Natural killer cell (primary cell): ENCODE results near the gene OPN1MW2. TPM values are rescaled to one million over a fixed set of nuclear protein-coding genes. Genes with fewer than 3 reads are reported as not detected.
A peak's percentile ranks its signal among the peaks of the same experiment; 100 is the strongest.
"Not testable (repeated sequence)": the region's sequence is repeated elsewhere in the genome, so short reads cannot be mapped to it uniquely, and the experiment has no call there.

Experiments
- ATAC-seq, 3 donors: fragments of 150-1000 bp in 2 of 3; fragments of 200-7000 bp in 1 of 3; cut with Tn5 transposase; 1 replicate in 1 of 3; 2 replicates in 2 of 3; pipeline ENCODE4 v1.10.0; 2021; ENCODE audit warnings: mild to moderate bottlenecking in 2 of 3, moderate library complexity in 2 of 3
- DNase-seq, 2 donors: peaks; one replicate each; pipeline versions ENCODE4 v3.0.0 to v3.0.0-alpha.2; 2013 to 2021; ENCODE audit warnings: mixed read lengths in 1 of 2
- H3K27ac ChIP-seq: one replicate; pipeline ENCODE4 v1.5.1; 2013; ENCODE audit warnings: mild to moderate bottlenecking, low read length
- H3K27me3 ChIP-seq: one replicate; pipeline ENCODE4 v1.6.1; 2013; ENCODE audit warnings: low read length; ENCODE audit not compliant: control insufficient read depth, insufficient read depth
- H3K36me3 ChIP-seq: one replicate; pipeline ENCODE4 v1.6.1; 2013; ENCODE audit warnings: low read length; ENCODE audit not compliant: control insufficient read depth, insufficient read depth
- H3K4me1 ChIP-seq: one replicate; pipeline ENCODE4 v1.6.1; 2013; ENCODE audit warnings: low read length; ENCODE audit not compliant: control insufficient read depth, insufficient read depth
- H3K4me3 ChIP-seq: one replicate; pipeline ENCODE4 v1.5.1; 2013; ENCODE audit warnings: low read length
- H3K9me3 ChIP-seq: one replicate; pipeline ENCODE4 v1.6.1; 2013; ENCODE audit warnings: low read length; ENCODE audit not compliant: control insufficient read depth, insufficient read depth
- H3K27ac Mint-ChIP-seq, 2 donors: one replicate each; pipeline ENCODE4 v1.8.0; 2022; ENCODE audit warnings: mild to moderate bottlenecking in 2 of 2, mixed read lengths in 2 of 2, moderate library complexity in 1 of 2
- H3K27me3 Mint-ChIP-seq, 2 donors: one replicate each; pipeline ENCODE4 v1.8.0; 2022; ENCODE audit warnings: low read depth in 2 of 2, mixed read lengths in 2 of 2
- H3K36me3 Mint-ChIP-seq: one replicate; pipeline ENCODE4 v1.8.0; 2022; ENCODE audit warnings: mixed read lengths
- H3K4me1 Mint-ChIP-seq, 2 donors: one replicate each; pipeline ENCODE4 v1.8.0; 2022; ENCODE audit warnings: mixed read lengths in 2 of 2
- H3K4me3 Mint-ChIP-seq: one replicate; pipeline ENCODE4 v1.8.0; 2022; ENCODE audit warnings: mild to moderate bottlenecking, moderate library complexity, mixed read lengths
- H3K9me3 Mint-ChIP-seq, 2 donors: one replicate each; pipeline ENCODE4 v1.8.0; 2022; ENCODE audit warnings: mixed read lengths in 2 of 2
- WGBS: methylation state at CpG from one replicate; pipeline ENCODE4 v1.1.7; 2013; ENCODE audit warnings: missing lambda C conversion rate; ENCODE audit not compliant: insufficient coverage; 5-methylcytosine and 5-hydroxymethylcytosine counted together
- intact Hi-C: fragments of 100-400 bp; cut with micrococcal nuclease; formaldehyde crosslinking; loops from one replicate; pipeline ENCODE4 v1.14.2; 2022
- total RNA-seq, 4 donors: library from RNA; stranded (reverse); fragments of 120-200 nt in 1 of 4; gene quantifications; one replicate each; pipeline versions ENCODE4 v1.2.3 to v1.2.4, GENCODE V29; 2013 to 2022

OPN1MW2 gene
- total RNA-seq, 3 donors from 2014 or later (not counting 1 experiment from before 2014, with no cell fraction given), result not detected

- peak in 1 of 2 donors; percentile 12 for DNase-seq
- H3K27me3 Mint-ChIP-seq, H3K27ac ChIP-seq, H3K36me3 ChIP-seq, H3K27me3 ChIP-seq, H3K4me3 ChIP-seq, H3K9me3 ChIP-seq, H3K36me3 Mint-ChIP-seq, H3K9me3 Mint-ChIP-seq, intact Hi-C loops, ATAC-seq, H3K4me1 Mint-ChIP-seq, H3K4me1 ChIP-seq: not testable (repeated sequence)
- peak overlapping the region; percentile 2 for H3K4me3 Mint-ChIP-seq
- 93% methylated on average over 4 of the region's 8 CpGs for WGBS
- peak overlapping the region; percentile 10 to 14 for H3K27ac Mint-ChIP-seq
Measured at GRCh38 chrX:154239982-154240503, 20.5 kb downstream of the OPN1MW2 start.

GRCh38 chrX:154247377-154248045 is 28.0 kb downstream of the OPN1MW2 start:
- H3K27ac Mint-ChIP-seq, result peak overlapping the region in 1 of 2 donors; percentile 65
- H3K27me3 ChIP-seq, H3K4me3 ChIP-seq, DNase-seq, H3K27me3 Mint-ChIP-seq, H3K36me3 ChIP-seq, intact Hi-C loops, H3K4me1 Mint-ChIP-seq, H3K9me3 Mint-ChIP-seq, H3K4me1 ChIP-seq, H3K27ac ChIP-seq, H3K36me3 Mint-ChIP-seq, H3K9me3 ChIP-seq: not testable (repeated sequence)
- WGBS, result no CpG with 5 or more reads among the region's 17 CpGs
- peak; percentile 85 to 94 (median 89) for ATAC-seq
- H3K4me3 Mint-ChIP-seq, result peak overlapping the region; percentile 47

GRCh38 chrX:154248076-154248475 is 28.5 kb downstream of the OPN1MW2 start:
- H3K27ac ChIP-seq, H3K4me1 ChIP-seq, H3K4me1 Mint-ChIP-seq, H3K36me3 ChIP-seq, H3K4me3 ChIP-seq, H3K36me3 Mint-ChIP-seq, H3K27me3 ChIP-seq, H3K4me3 Mint-ChIP-seq, H3K9me3 Mint-ChIP-seq, H3K9me3 ChIP-seq, intact Hi-C loops, H3K27me3 Mint-ChIP-seq, DNase-seq: not testable (repeated sequence)
- no CpG with 5 or more reads among the region's 10 CpGs for WGBS
- ATAC-seq, result peak; percentile 6 to 52 (median 9)
- peak overlapping the region in 1 of 2 donors; percentile 65 for H3K27ac Mint-ChIP-seq

GRCh38 chrX:154257282-154257681 is 37.7 kb downstream of the OPN1MW2 start, which contains the start of gene OPN1MW3:
Gene OPN1MW3 (plus strand): TSS chrX:154257582. CDS start chrX:154257620, 38 bp downstream.
- H3K27me3 Mint-ChIP-seq, H3K27me3 ChIP-seq, H3K27ac Mint-ChIP-seq, H3K9me3 Mint-ChIP-seq, DNase-seq, intact Hi-C loops, H3K36me3 Mint-ChIP-seq, ATAC-seq, H3K4me3 Mint-ChIP-seq, H3K27ac ChIP-seq, H3K9me3 ChIP-seq, H3K4me1 Mint-ChIP-seq, H3K36me3 ChIP-seq, H3K4me3 ChIP-seq, H3K4me1 ChIP-seq: not testable (repeated sequence)
- no CpG with 5 or more reads among the region's 17 CpGs for WGBS

GRCh38 chrX:154258711-154259110 is 39.2 kb downstream of the OPN1MW2 start:
- ATAC-seq, H3K4me1 ChIP-seq, H3K27ac ChIP-seq, H3K4me3 ChIP-seq, H3K27ac Mint-ChIP-seq, DNase-seq, H3K27me3 Mint-ChIP-seq, H3K36me3 Mint-ChIP-seq, H3K4me1 Mint-ChIP-seq, H3K27me3 ChIP-seq, H3K36me3 ChIP-seq, H3K9me3 ChIP-seq, H3K4me3 Mint-ChIP-seq, intact Hi-C loops, H3K9me3 Mint-ChIP-seq: not testable (repeated sequence)
- no CpG with 5 or more reads among the region's 10 CpGs for WGBS

- intact Hi-C loops, H3K36me3 Mint-ChIP-seq, H3K9me3 Mint-ChIP-seq, H3K9me3 ChIP-seq, H3K4me3 Mint-ChIP-seq, H3K4me3 ChIP-seq, H3K27ac Mint-ChIP-seq, H3K36me3 ChIP-seq, H3K27me3 ChIP-seq, H3K27me3 Mint-ChIP-seq, DNase-seq, ATAC-seq, H3K4me1 Mint-ChIP-seq, H3K27ac ChIP-seq, H3K4me1 ChIP-seq: not testable (repeated sequence)
- no CpG with 5 or more reads among the region's 6 CpGs for WGBS
Measured at GRCh38 chrX:154263072-154263471, 43.5 kb downstream of the OPN1MW2 start.

- no CpG with 5 or more reads among the region's 3 CpGs for WGBS
- H3K4me3 Mint-ChIP-seq, intact Hi-C loops, H3K27ac Mint-ChIP-seq, ATAC-seq, H3K4me3 ChIP-seq, H3K4me1 ChIP-seq, H3K27me3 Mint-ChIP-seq, DNase-seq, H3K27ac ChIP-seq, H3K36me3 ChIP-seq, H3K9me3 ChIP-seq, H3K36me3 Mint-ChIP-seq, H3K27me3 ChIP-seq, H3K9me3 Mint-ChIP-seq, H3K4me1 Mint-ChIP-seq: not testable (repeated sequence)
Measured at GRCh38 chrX:154269245-154269644, 49.7 kb downstream of the OPN1MW2 start.
